OCI-LY1 (cell line): ENCODE data around the gene SLC27A4.

ENCODE experiments used
- CTCF ChIP-seq: fragments of 200-600 bp; sonication (generic), shearing (Covaris generic); IDR thresholded peaks from 2 replicates; pipeline ENCODE4 v1.5.1; 2017; ENCODE audit warnings: mild to moderate bottlenecking, antibody characterized with exemption, low read length, moderate library complexity, mixed read lengths
- EZH2 ChIP-seq: fragments of 200-600 bp; sonication (generic), shearing (Covaris generic); IDR thresholded peaks from 2 replicates; pipeline ENCODE4 v1.8.0; 2017; ENCODE audit warnings: borderline replicate concordance, mixed run types, mild to moderate bottlenecking, antibody characterized with exemption, low read length, moderate library complexity, mixed read lengths

DNA sequence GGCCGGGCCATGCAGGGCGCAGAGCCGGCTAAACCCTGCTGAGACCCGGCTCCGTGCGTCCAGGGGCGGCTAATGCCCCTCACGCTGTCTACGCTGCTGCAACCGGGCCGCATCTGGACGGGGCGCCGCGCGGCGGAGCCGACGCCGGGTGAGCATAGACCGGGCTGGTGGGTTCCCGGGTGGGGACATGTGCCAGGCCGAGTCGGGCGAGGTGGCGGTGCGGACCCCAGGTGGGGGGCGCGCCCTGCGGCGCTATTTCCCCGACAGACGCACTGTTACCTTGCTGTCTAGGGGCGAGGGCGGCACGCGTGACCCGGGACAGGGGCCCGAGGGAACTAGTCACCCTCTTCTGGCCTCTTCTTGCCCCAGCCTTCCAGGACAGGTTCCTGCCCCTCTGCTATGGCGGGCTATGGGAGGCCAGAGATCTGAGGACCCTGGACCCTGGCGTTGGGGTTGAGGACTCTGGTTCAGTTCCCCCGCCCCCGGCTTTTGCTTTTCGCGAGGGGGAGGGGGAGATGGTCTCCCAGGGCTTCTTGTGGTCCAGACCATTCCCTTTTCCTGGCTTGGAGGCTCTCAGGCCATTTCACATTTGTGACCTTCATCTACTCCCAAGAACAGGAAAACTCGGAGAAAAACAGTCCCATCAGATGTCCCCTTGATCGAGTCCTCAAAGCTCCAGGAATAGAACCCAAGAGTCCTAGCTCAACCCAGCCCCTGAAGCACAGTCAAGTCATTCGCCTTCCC, 536 bp downstream of the SLC27A4 start:
- no peak for TF ChIP-seq CTCF
- TF ChIP-seq EZH2, result no peak
